HepG2 (cell line): ENCODE results near the gene PLXNC1. TPM values are rescaled to one million over a fixed set of nuclear protein-coding genes. Genes with fewer than 3 reads are reported as not detected.

Experiments
- ATAC-seq: fragments of 200-7000 bp; cut with Tn5 transposase; 3 replicates; pipeline ENCODE4 v1.9.1; 2020; ENCODE audit warnings: mild to moderate bottlenecking, moderate library complexity
- BruUV-seq: library from RNA; stranded (reverse); fragments of 400-500 nt; replicated peaks from 2 replicates; lab custom pipeline; 2021; lab: Mats Ljungman, UMichigan
- CTCF ChIA-PET: fragments of 300-600 bp; formaldehyde crosslinking; extraction: SDS; loops from one replicate; lab custom pipeline; 2021; ENCODE audit warnings: low total read pairs, inconsistent platforms, low intra/inter-chr PET ratio; lab: Yijun Ruan, JAX
- POLR2A ChIA-PET: fragments of 350-600 bp; sonication (Branson Sonifier 250); formaldehyde crosslinking; loops from one replicate; lab custom pipeline; 2020; ENCODE audit warnings: antibody characterized with exemption, inconsistent platforms; lab: Yijun Ruan, JAX
- DNase-seq: peaks from one replicate; pipeline ENCODE4 v3.0.0-alpha.2; 2015; ENCODE audit warnings: low spot score
- FAIRE-seq: peaks from 3 replicates; lab custom pipeline; 2011; peaks lifted over from hg19 to GRCh38; lab: Jason Lieb, UNC
- H2AFZ ChIP-seq: one replicate; pipeline ENCODE4 v1.6.1; 2011; ENCODE audit warnings: low read length, inconsistent platforms
- H3K27ac ChIP-seq: fragments of 300-600 bp; 3 replicates; pipeline ENCODE4 v1.8.0; 2011; ENCODE audit warnings: mixed run types, mild to moderate bottlenecking, mixed read lengths, low read length, inconsistent platforms; ENCODE audit not compliant: insufficient read depth; ENCODE audit errors: extremely low read length
- H3K27me3 ChIP-seq, 2 experiments: fragments of 200-600 bp in 1 of 2; 2 replicates in 1 of 2; 3 replicates in 1 of 2; pipeline versions ENCODE4 v1.6.0 to v1.8.0; 2011; ENCODE audit warnings: low read length in 2 of 2, mild to moderate bottlenecking in 2 of 2, moderate library complexity in 2 of 2, inconsistent platforms in 1 of 2; ENCODE audit not compliant: insufficient read depth in 2 of 2, control insufficient read depth in 1 of 2
- H3K36me3 ChIP-seq, 2 experiments: fragments of 200-600 bp in 1 of 2; replicated peaks in 1 of 2; 2 replicates in 1 of 2; 3 replicates in 1 of 2; pipeline versions ENCODE4 v1.5.1 to v1.8.0; 2011; ENCODE audit warnings: low read length in 2 of 2, inconsistent platforms in 1 of 2; ENCODE audit not compliant: insufficient read depth in 2 of 2, control insufficient read depth in 1 of 2
- H3K4me1 ChIP-seq: 2 replicates; pipeline ENCODE4 v1.5.1; 2012; ENCODE audit warnings: low read length, inconsistent platforms; ENCODE audit not compliant: insufficient read depth
- H3K4me2 ChIP-seq: 2 replicates; pipeline ENCODE4 v1.6.0; 2011; ENCODE audit warnings: low read depth, low read length, inconsistent platforms
- H3K4me3 ChIP-seq, 3 experiments: fragments of 200-600 bp in 1 of 3; sonication (generic), shearing (Covaris generic) in 1 of 3; replicated peaks in 1 of 3; 2 replicates each; pipeline ENCODE4 v1.5.1; 2011 to 2016; ENCODE audit warnings: low read length in 3 of 3, inconsistent platforms in 2 of 3, low read depth in 2 of 3, mild to moderate bottlenecking in 2 of 3, control low read depth in 1 of 3, mixed read lengths in 1 of 3; ENCODE audit not compliant: insufficient read depth in 1 of 3
- H3K79me2 ChIP-seq: one replicate; pipeline ENCODE4 v1.6.1; 2011; ENCODE audit warnings: low read length, inconsistent platforms; ENCODE audit not compliant: insufficient read depth
- H3K9ac ChIP-seq: 2 replicates; pipeline ENCODE4 v1.6.0; 2011; ENCODE audit warnings: mild to moderate bottlenecking, low read depth, low read length, inconsistent platforms; ENCODE audit not compliant: insufficient read depth
- H3K9me3 ChIP-seq: 2 replicates; pipeline ENCODE4 v1.5.1; 2012; ENCODE audit warnings: mild to moderate bottlenecking, low read length
- H4K20me1 ChIP-seq: 2 replicates; pipeline ENCODE4 v1.6.0; 2011; ENCODE audit warnings: inconsistent platforms, mild to moderate bottlenecking, low read length, moderate library complexity; ENCODE audit not compliant: insufficient read depth
- TBP ChIP-seq: sonication (generic); formaldehyde crosslinking; IDR thresholded peaks from 2 replicates; pipeline ENCODE4 v1.5.0; 2020; ENCODE audit warnings: missing genetic modification reagents
- ZNF607 ChIP-seq: sonication (generic); formaldehyde crosslinking; IDR thresholded peaks from 2 replicates; pipeline ENCODE4 v1.5.1; 2020; ENCODE audit warnings: missing genetic modification reagents, mild to moderate bottlenecking, borderline replicate concordance
- ZSCAN22 ChIP-seq: sonication (generic); formaldehyde crosslinking; IDR thresholded peaks from 2 replicates; pipeline ENCODE4 v1.4.0; 2020; ENCODE audit warnings: mild to moderate bottlenecking, missing genetic modification reagents
- ZSCAN5A ChIP-seq: sonication (generic); formaldehyde crosslinking; IDR thresholded peaks from 2 replicates; pipeline ENCODE4 v1.8.0; 2022; ENCODE audit warnings: mild to moderate bottlenecking, missing genetic modification reagents, borderline replicate concordance
- WGBS: methylation state at CpG from one replicate; pipeline ENCODE4 v1.1.6; 2017; ENCODE audit warnings: low lambda C conversion rate; 5-methylcytosine and 5-hydroxymethylcytosine counted together
- in situ Hi-C: cut with HindIII; loops from 2 replicates; pipeline ENCODE4 v1.10.0; 2017; ENCODE audit warnings: low pct_unique_long_range_greater_than_20kb; ENCODE audit not compliant: extremely low pct_ligation_motif_present
- intact Hi-C: fragments of 100-400 bp; cut with micrococcal nuclease; formaldehyde crosslinking; loops from one replicate; pipeline ENCODE4 v1.10.0; 2022; ENCODE audit not compliant: unreplicated experiment
- polyA plus RNA-seq, 8 experiments: library from polyadenylated mRNA; depleted of rRNA in 3 of 8; stranded (reverse) in 7 of 8; unstranded in 1 of 8; fragments of >200 nt; fragmentation: Illumina TruSeq in 4 of 8; extraction: Trizol in 4 of 8; gene quantifications; 2 replicates each; pipeline versions ENCODE4 v1.2.1 to v1.2.3, GENCODE V29; 2011 to 2016; ENCODE audit warnings: low read depth in 4 of 8, missing spikeins in 1 of 8, mixed read lengths in 1 of 8; ENCODE audit not compliant: insufficient read depth in 1 of 8
- total RNA-seq, 5 experiments: library from RNA; depleted of rRNA; stranded (reverse); fragments of >200 nt; fragmentation: Illumina TruSeq; extraction: Trizol; gene quantifications; 2 replicates each; pipeline ENCODE4 v1.2.3, GENCODE V29; 2016; ENCODE audit warnings: low read depth in 1 of 5
- TF ChIP-seq, protein P1 (sequence below): sonication (generic); formaldehyde crosslinking; conservative IDR thresholded peaks from 2 replicates; pipeline ENCODE4 v1.5.0; 2020; ENCODE audit warnings: missing genetic modification reagents
- TF ChIP-seq, protein P2 (sequence below): sonication (generic); formaldehyde crosslinking; IDR thresholded peaks from 2 replicates; pipeline ENCODE4 v1.4.0; 2020; ENCODE audit warnings: mild to moderate bottlenecking, missing genetic modification reagents
- TF ChIP-seq, protein P3 (sequence below), 2 experiments: fragments of 450-650 bp in 1 of 2; sonication (generic) in 1 of 2; formaldehyde crosslinking; IDR thresholded peaks; 2 replicates each; pipeline versions ENCODE4 v1.5.0 to v1.8.0; 2020 to 2022; ENCODE audit warnings: mild to moderate bottlenecking in 1 of 2, missing genetic modification reagents in 1 of 2
- TF ChIP-seq, protein P4 (sequence below): IDR thresholded peaks from 2 replicates; pipeline ENCODE4 v1.6.1; 2016
- TF ChIP-seq, protein P5 (sequence below): IDR thresholded peaks from 2 replicates; pipeline ENCODE4 v1.6.1; 2018; ENCODE audit warnings: missing genetic modification reagents

Gene PLXNC1
- total and polyA plus RNA-seq, 2 of the 13 experiments (the other 11 are each of a cell fraction or from before 2014, with no cell fraction given) = 6.6 to 11.2 TPM

DNA sequence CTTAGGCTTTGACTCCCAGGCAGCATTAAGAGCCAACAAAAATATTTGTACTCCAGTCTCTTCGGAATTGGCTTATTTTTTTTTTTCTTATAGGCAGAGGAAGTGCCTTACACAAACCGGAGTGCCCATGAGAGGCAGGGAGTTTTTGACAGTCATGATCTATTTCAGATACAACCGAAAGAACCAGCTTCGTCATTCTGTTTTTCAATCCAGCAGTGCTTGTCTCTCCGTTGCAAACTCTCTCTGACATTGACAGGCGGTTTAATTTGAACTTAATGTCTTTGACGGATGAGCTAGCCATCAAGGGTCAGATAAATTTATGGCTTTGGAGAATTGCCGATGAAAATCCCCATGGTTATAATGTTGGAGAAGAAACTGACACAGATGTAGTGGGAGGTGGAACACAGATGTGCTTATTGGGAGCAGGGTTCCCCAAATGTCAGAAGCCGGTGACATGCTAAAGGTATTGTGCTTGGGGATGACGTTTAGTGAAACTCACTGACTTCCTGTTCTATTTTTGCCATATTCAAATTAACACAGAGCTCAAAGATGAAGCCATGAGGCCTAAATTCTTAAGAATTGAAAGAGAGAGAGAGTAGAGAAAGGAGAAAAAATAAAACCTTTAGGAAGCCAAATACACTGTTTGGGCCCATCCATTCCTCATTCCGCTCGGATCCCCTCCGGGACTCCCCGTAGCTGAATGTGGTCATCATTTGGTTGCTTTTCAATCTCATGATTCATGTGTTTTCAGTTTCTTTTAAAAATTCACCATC lies 59.7 kb downstream of the PLXNC1 start:
- no peak overlapping the region for H3K4me2 ChIP-seq
- no peak for ATAC-seq
- H3K9ac ChIP-seq = no peak overlapping the region
- no peak for TF ChIP-seq TBP (CRISPR knock-in tag)
- TF ChIP-seq, protein P1, sequence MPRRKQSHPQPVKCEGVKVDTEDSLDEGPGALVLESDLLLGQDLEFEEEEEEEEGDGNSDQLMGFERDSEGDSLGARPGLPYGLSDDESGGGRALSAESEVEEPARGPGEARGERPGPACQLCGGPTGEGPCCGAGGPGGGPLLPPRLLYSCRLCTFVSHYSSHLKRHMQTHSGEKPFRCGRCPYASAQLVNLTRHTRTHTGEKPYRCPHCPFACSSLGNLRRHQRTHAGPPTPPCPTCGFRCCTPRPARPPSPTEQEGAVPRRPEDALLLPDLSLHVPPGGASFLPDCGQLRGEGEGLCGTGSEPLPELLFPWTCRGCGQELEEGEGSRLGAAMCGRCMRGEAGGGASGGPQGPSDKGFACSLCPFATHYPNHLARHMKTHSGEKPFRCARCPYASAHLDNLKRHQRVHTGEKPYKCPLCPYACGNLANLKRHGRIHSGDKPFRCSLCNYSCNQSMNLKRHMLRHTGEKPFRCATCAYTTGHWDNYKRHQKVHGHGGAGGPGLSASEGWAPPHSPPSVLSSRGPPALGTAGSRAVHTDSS = no peak
- H3K4me1 ChIP-seq = peaks cover 34% of the 10 kb centered on the region
- WGBS = 97% methylated on average over 14 of the region's 14 CpGs
- H4K20me1 ChIP-seq = no peaks in the 10 kb centered on the region
- DNase-seq = no peak
- POLR2A ChIA-PET = no interaction called here
- no peak overlapping the region for H3K4me3 ChIP-seq
- CTCF ChIA-PET = no interaction called here
- H3K27me3 ChIP-seq = no peaks in the 10 kb centered on the region
- in situ Hi-C loops = no loop called here
- no peak overlapping the region for H2AFZ ChIP-seq
- no peak for FAIRE-seq
- no TSS peak for BruUV-seq
- H3K9me3 ChIP-seq = no peaks in the 10 kb centered on the region
- peaks cover 2% of the 10 kb centered on the region for H3K79me2 ChIP-seq
- intact Hi-C loops = no loop called here
- H3K27ac ChIP-seq = no peak overlapping the region
- H3K36me3 ChIP-seq = 0 out of 5 replicates have a peak, but pooled peaks cover 1 to 11% of the 10 kb centered on the region in 2 experiments

DNA sequence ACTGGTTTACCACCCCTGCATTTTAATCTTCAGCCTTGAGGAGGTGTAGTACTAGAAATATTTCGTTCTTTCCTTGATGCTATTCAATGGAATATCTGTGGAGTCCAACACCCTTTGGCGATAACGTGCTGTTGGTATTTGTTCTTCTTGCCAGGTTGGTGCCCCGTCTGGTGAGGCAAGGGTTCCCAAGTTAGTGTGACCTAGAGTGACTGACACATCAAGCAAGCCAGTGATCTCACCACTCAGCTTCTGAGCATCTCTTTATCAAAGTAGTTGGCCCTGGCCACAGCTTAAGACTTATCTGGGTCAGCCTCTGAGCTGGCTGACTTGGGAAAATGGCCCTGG lies 60.2 kb downstream of the PLXNC1 start:
- H3K9me3 ChIP-seq = no peaks in the 10 kb centered on the region
- DNase-seq (no peak), ATAC-seq (no peak), FAIRE-seq (no peak)
- BruUV-seq = no TSS peak
- H3K27ac ChIP-seq = no peak overlapping the region
- no peak overlapping the region for H2AFZ ChIP-seq
- H3K4me2 ChIP-seq = no peak overlapping the region
- 0 out of 5 replicates have a peak, but pooled peaks cover 1 to 11% of the 10 kb centered on the region in 2 experiments for H3K36me3 ChIP-seq
- peaks cover 2% of the 10 kb centered on the region for H3K79me2 ChIP-seq
- CTCF ChIA-PET = no interaction called here
- no peaks in the 10 kb centered on the region for H3K27me3 ChIP-seq
- H3K4me1 ChIP-seq = peaks cover 28% of the 10 kb centered on the region
- WGBS = 94% methylated on average over 4 of the region's 4 CpGs
- no peak overlapping the region for H3K9ac ChIP-seq
- intact Hi-C loops = no loop called here
- POLR2A ChIA-PET = interaction anchor here (1.0 kb wide), 1 partner anchor 8 kb away, joined by 4 read pairs; no protein-coding TSS in a partner anchor
- H3K4me3 ChIP-seq = no peak overlapping the region
- in situ Hi-C loops = no loop called here
- no peaks in the 10 kb centered on the region for H4K20me1 ChIP-seq
- TF ChIP-seq, protein P2, sequence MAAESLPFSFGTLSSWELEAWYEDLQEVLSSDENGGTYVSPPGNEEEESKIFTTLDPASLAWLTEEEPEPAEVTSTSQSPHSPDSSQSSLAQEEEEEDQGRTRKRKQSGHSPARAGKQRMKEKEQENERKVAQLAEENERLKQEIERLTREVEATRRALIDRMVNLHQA (CRISPR knock-in tag) = no peak
- TF ChIP-seq ZSCAN22 (no peak), ZNF607 (no peak), ZSCAN5A (CRISPR knock-in tag) (no peak)
- TF ChIP-seq, protein P3, sequence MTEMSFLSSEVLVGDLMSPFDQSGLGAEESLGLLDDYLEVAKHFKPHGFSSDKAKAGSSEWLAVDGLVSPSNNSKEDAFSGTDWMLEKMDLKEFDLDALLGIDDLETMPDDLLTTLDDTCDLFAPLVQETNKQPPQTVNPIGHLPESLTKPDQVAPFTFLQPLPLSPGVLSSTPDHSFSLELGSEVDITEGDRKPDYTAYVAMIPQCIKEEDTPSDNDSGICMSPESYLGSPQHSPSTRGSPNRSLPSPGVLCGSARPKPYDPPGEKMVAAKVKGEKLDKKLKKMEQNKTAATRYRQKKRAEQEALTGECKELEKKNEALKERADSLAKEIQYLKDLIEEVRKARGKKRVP (CRISPR knock-in tag; IDR thresholded peaks at IDR 0.05) = no peak
- TF ChIP-seq, protein P4, sequence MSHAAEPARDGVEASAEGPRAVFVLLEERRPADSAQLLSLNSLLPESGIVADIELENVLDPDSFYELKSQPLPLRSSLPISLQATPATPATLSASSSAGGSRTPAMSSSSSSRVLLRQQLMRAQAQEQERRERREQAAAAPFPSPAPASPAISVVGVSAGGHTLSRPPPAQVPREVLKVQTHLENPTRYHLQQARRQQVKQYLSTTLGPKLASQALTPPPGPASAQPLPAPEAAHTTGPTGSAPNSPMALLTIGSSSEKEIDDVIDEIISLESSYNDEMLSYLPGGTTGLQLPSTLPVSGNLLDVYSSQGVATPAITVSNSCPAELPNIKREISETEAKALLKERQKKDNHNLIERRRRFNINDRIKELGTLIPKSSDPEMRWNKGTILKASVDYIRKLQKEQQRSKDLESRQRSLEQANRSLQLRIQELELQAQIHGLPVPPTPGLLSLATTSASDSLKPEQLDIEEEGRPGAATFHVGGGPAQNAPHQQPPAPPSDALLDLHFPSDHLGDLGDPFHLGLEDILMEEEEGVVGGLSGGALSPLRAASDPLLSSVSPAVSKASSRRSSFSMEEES (CRISPR knock-in tag) = no peak
- TF ChIP-seq, protein P5, sequence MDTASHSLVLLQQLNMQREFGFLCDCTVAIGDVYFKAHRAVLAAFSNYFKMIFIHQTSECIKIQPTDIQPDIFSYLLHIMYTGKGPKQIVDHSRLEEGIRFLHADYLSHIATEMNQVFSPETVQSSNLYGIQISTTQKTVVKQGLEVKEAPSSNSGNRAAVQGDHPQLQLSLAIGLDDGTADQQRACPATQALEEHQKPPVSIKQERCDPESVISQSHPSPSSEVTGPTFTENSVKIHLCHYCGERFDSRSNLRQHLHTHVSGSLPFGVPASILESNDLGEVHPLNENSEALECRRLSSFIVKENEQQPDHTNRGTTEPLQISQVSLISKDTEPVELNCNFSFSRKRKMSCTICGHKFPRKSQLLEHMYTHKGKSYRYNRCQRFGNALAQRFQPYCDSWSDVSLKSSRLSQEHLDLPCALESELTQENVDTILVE (CRISPR knock-in tag) = no peak
